GM12892 (cell line): ENCODE results near the gene RPL22.

Experiments used
- POLR2A ChIP-seq: IDR thresholded peaks from 2 replicates; pipeline ENCODE4 v1.6.1; 2011; ENCODE audit warnings: low read depth, low read length, control low read depth
- POLR2AphosphoS5 ChIP-seq: IDR thresholded peaks from 2 replicates; pipeline ENCODE4 v1.6.1; 2011; ENCODE audit warnings: low read depth, low read length, control low read depth

DNA sequence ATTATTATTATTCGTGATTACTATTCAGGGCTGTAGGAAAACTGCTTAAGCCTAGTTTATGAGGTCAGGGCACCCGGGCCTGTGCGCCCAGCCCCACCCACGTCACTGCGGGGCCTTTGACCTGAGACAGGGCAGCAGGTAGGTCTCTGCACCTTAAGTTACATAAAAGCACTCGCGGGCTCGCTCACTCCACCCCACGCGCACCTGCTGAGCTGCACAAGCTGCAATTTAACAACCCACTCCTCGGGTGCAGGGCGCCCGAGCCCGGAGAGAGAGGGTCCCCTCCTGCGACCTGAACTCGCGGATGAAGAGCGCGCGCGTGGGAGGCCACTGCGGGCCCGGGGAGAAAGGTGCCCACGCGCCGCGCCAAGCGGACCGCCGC, 35.9 kb upstream of the RPL22 start:
- no peak for TF ChIP-seq POLR2A
- no peak for TF ChIP-seq POLR2AphosphoS5
